Measurements from ENCODE around the gene QSOX2.
A peak's percentile ranks its signal among the peaks of the same experiment; 100 is the strongest.

Gene QSOX2, protein sequence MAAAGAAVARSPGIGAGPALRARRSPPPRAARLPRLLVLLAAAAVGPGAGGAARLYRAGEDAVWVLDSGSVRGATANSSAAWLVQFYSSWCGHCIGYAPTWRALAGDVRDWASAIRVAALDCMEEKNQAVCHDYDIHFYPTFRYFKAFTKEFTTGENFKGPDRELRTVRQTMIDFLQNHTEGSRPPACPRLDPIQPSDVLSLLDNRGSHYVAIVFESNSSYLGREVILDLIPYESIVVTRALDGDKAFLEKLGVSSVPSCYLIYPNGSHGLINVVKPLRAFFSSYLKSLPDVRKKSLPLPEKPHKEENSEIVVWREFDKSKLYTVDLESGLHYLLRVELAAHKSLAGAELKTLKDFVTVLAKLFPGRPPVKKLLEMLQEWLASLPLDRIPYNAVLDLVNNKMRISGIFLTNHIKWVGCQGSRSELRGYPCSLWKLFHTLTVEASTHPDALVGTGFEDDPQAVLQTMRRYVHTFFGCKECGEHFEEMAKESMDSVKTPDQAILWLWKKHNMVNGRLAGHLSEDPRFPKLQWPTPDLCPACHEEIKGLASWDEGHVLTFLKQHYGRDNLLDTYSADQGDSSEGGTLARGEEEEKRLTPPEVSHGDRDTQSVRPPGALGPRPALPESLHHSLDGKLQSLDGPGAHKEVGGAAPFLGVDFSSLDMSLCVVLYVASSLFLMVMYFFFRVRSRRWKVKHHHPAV

GRCh38 chr9:136245219-136246150 lies at the start of gene QSOX2:
TSS of gene QSOX2 (minus strand) at chr9:136245812. CDS start at chr9:136245803, 9 bp downstream.
- DNase-seq = peak; percentile 51

DNA sequence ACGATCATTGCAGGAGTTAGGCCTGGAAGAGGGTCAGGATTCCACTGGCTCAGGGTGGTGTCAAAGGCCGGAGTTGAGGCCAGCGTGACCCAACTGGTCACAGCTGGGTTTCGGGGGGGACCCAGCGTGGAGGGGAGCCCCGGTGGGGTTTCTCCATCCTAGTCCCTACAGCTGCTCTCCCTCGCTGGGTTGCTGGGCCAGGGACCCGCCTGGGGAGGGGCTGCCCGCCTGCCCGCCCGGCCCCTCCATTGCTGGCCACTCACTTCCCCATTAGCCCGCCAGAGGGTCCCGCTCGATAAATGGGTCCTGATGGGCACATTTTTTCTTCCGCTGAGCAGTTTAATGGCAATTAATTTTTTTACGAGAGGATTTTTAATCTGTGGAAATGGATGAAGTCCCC lies 49.4 kb upstream of the QSOX2 start:
- DNase-seq = no peak

- no peak for DNase-seq
These were observed 48.8 kb upstream of the QSOX2 start for GRCh38 chr9:136294437-136294836.

DNA sequence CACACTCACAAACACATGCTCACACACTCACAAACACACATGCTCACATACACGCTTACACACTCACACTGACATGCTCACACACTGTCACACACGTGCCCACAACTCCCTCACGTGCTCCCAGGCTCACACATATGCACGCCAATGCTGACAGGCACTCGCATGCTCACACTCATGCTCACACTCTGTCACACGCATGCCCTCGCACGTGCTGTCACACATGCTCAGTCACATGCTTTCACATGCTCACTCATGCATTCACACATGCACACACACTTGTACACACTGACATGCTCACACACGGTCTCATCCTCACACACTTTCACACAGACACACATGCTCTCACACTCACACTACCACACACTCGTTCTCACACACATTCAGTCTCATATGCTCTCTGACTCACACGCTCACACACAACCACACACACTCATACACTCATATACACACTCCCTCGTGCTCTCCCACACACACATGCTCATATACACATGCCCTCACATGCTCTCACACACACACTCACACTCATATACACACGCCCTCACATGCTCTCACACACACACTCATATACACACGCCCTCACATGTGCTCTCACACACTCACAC lies 48.0 kb upstream of the QSOX2 start:
- no peak for DNase-seq

- DNase-seq = no peak
These were observed 47.2 kb upstream of the QSOX2 start for GRCh38 chr9:136292591-136293448.

GRCh38 chr9:136292026-136292538 lies 46.5 kb upstream of the QSOX2 start:
- no peak for DNase-seq

- DNase-seq = no peak
These were observed 45.9 kb upstream of the QSOX2 start for GRCh38 chr9:136291306-136292025.

DNA sequence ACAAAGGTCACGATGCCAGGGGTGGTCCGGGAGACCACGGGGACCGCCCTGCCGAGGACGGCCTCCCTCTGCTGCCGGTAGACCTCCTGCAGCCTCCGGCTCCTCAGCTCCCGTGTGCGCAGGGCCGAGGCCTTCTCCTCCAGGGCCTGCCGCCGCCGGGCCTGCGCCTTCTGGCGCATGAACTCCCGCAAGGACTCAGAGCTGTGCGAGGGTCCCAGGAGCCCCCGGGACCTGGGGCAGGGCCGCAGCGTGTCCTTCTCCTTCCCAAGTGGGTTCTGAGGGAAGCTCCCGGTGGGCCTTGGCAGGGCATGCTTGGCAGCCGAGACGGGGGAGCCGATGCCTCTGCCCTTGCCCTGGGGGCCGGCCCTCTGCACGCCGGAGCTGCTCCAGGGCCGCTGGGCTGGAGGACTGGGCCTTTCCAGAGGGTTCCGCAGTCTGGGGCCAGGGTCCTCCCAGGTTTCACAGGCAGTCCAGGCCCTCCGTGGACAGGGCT lies 44.9 kb upstream of the QSOX2 start:
- DNase-seq = no peak

- DNase-seq = no peak
These were observed 44.3 kb upstream of the QSOX2 start for GRCh38 chr9:136289651-136290507.

- no peak for DNase-seq
These were observed 42.5 kb upstream of the QSOX2 start for GRCh38 chr9:136287960-136288753.

DNA sequence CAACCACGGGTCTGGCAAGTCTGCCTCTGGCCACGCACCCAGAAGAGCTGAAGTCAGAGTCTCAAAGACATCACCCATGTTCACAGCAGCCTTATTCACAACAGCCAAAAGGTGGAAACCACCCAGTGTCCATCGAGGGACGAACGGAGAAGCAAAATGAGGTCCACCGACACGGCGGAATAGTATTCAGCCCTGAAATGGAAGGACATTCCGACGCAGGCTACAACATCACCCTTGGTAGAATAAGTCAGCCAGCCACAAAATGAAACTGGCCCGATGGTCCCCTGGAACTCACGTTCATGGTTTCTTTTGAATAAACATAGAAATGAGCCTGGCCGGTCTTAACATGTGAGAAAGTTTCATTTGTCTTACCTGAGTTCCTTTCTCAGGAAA lies 41.4 kb upstream of the QSOX2 start:
- no peak for DNase-seq

- no peak for DNase-seq
These were observed 40.9 kb upstream of the QSOX2 start for GRCh38 chr9:136286359-136286986.

DNA sequence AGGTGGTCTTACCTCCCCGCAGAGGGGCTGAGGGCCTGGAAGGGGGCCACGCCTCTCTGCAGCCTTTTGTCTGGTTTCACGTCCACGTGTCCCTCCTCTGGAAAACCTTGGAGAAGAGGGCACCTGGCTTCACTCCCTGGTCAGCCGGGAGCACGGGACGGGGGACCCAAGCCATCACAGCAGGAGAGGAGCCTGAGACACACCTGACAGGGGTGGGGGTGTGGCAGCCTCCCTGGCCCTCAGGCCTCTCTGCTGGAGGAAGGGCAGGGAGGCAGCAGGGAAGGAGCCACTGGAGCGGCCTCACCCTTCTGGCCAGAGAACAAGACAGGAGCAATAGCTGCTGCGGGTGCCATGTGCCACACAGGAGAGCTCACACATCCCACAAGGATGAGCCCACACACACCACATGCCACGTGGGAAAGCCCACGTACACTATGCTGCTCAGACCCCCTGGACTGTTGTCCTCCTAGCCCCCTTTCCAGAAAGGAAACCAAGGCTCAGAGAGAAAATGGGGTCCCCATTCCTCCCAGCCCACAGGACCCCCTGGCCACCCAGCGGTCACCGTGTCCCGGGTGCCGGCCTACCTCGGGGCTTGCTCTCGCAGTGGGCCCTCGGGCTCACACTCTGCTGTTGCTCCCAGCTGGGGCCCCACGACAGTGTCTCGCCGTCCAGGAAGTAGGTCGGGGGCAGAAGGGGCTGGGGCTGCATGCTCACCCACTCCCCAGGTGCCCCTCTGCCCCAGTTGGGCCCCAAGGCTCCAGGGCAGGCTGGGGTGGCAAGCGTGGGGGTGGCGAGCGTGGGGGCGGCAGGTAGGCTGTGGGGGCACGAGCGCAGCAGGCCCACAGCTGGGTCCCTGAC lies 40.1 kb upstream of the QSOX2 start:
- DNase-seq = no peak

DNA sequence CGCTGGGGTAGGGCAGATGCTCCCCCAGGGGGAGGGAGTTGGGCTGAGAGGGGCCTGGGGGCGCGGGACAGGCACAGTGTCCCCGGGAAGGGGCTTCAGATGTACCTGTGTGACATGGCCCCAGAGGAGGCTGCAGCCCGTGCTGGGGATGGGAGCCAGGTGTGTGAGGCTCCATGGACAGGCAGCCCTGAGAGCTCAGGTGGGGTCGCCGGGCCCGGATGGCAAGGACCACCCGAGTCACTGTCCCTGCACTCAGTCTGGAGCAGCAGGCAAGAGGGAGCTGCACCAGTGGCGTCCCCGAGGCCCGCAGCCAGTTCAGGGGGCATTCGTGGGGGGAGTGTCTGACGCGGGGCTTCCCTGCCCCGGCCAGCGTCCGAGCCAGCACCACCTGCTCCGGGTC lies 39.3 kb upstream of the QSOX2 start:
- no peak for DNase-seq

DNA sequence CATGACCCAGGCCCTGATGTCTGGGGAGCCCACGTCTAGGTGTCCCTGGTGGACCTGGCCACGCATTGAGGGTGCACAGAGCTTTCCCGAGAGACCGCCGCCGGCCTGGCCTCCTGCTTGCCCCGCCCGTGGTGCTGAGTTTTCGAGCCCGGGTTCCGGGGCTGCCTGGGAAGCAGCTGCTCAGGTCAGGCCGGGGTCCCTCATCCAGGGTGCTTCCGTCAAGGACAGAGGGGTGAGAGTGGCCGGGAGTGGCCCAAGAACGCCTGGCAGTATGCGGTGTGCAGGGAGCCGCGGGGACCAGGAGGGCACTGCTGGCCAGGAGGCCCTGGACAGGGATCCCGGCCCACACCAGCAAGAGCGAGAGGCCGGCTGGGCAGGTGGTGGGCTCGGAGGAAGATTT lies 38.7 kb upstream of the QSOX2 start:
- no peak for DNase-seq

DNA sequence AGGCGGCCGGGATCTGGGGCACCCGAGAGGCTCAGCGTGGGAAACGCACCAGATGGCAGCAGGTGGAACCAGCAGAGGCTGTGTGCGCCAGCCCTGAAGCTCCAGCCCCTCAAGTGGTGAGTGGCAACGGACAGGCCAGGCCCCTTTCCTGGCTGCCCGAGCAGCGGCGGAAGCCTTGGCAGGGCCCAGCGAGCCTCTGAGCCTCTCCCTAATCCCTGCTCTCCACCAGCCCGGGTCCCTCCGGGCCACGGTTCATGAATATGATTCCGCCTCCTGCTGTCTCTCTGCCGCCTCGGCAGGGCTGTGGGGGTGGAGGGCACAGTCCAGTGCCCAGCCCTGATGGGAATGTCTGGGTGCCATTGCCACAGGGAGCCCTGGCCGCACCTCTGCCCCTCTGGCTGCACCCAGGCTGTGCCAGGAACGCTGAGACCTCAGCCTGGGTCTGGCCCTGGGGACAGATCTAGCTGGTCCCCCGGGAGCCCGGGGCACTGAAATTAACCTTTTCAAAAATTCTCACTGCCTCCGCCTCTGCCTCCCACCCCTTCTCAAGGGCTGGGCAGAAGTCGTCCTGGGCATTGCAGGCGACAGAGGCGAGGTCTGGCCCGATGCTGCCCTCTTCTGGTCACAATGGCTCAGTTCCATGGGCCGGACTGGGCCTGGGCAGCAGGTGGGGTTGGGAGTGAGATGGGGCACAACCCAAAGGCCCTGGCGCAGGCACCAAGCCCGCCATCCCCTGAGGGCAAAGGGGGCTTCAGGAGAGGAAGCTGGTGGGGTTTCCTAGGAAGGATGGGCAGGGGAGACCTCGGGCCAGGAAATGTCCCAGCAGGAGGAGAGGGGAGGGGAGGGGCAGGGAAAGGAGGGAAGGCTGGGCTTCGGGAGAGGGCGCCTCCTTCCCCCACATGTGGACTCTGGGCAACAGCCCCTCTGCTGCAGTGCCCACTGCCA lies 38.0 kb upstream of the QSOX2 start:
- DNase-seq = peak; percentile 36

All from KG1 (cell line).